ENCODE results near the gene RAB25.
"Not testable (repeated sequence)": the region's sequence is repeated elsewhere in the genome, so short reads cannot be mapped to it uniquely, and the experiment has no call there.

Gene RAB25

DNA sequence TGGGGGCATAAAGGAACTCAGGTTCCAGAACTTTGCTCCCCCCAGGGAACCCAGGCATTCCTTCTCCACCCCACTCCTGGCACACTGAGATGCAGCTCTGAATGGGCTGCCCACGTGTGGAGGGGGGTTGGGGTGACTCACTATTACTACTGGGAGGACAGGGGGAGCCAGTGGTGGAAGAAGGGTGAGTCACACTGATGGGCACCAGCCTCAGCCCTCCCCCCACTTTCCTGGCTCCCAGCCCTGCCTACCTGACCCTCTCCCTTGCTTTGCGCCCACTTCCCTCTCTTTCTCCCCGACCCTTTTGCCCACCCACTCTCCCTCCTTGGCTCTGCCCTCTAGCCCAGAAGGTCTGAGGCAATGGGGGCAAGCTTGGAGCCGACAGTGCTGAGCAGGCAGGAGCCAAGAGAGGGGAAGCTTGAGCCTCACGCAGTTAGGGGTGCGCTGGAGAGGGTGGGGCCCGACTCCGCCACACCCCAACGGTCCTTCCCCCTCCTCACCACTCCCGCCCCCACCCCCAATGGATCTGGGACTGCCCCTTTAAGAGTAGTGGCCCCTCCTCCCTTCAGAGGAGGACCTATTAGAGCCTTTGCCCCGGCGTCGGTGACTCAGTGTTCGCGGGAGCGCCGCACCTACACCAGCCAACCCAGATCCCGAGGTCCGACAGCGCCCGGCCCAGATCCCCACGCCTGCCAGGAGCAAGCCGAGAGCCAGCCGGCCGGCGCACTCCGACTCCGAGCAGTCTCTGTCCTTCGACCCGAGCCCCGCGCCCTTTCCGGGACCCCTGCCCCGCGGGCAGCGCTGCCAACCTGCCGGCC lies 53.4 kb downstream of the RAB25 start, which contains the start of gene LMNA:
Gene LMNA (plus strand): TSS at position 611 of the 818 bp plus-strand sequence. CDS start 208 bp downstream, outside the sequence.
- DNase-seq (ENCODE audit: extremely low spot score, insufficient read length, low read depth) = no peak
- FAIRE-seq = peak; percentile 63

- no peak for DNase-seq (ENCODE audit: extremely low spot score, insufficient read length, low read depth)
- no peak for FAIRE-seq
Observed at GRCh38 chr1:156114919-156115513, 54.1 kb downstream of the RAB25 start.

- FAIRE-seq (no peak), DNase-seq (ENCODE audit: extremely low spot score, insufficient read length, low read depth) (no peak)
Observed at GRCh38 chr1:156115514-156116374, 54.8 kb downstream of the RAB25 start.

DNA sequence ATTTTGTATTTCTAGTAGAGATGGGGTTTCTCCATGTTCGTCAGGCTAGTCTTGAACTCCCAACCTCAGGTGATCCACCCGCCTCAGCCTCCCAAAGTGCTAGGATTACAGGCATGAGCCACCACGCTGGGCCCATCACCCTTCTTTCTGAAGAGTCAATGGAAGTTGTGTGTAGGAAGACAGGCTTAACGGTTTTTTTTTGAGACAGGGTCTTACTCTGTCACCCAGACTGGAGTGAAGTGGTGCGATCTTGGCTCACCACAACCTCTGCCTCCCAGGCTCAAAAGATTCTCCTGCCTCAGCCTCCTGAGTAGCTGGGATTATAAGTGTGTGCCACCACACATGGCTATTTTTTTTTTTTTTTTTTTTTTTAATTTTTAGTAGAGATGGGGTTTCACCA lies 55.8 kb downstream of the RAB25 start:
- not testable (repeated sequence) for DNase-seq (ENCODE audit: extremely low spot score, insufficient read length, low read depth); FAIRE-seq

DNA sequence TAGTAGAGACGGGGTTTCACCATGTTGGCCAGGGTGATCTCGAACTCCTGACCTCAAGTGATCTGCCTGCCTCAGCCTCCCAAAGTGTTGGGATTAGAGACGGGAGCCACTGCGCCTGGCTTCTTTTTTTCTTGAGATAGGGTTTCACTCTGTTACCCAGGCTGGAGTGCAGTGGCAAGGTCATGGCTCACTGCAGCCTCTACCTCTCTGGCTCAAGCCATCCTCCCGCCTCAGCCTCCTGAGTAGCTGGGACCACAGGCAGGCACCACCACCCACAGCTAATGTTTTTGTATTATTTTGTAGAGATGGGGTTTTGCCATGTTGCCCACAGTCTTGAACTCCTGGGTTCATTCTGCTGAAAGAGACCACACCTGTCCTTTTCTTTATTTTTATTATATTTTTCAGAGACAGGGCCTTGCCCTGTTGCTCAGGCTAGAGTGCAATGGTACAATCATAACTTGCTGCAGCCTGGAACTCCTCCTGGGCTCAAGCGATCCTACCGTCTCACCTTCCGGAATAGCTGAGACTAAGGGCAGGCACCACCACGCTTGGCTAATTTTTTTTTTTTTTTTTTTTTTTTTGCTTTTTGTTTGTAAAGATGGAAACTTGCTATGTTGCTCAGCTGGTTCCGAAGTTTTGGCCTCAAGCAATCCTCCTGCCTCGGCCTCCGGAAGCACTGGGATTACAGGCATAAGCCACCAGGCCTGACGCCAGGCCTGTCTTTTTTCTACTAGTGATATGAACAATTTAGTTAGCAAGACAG lies 56.6 kb downstream of the RAB25 start:
- no peak for DNase-seq (ENCODE audit: extremely low spot score, insufficient read length, low read depth)
- no peak for FAIRE-seq

DNA sequence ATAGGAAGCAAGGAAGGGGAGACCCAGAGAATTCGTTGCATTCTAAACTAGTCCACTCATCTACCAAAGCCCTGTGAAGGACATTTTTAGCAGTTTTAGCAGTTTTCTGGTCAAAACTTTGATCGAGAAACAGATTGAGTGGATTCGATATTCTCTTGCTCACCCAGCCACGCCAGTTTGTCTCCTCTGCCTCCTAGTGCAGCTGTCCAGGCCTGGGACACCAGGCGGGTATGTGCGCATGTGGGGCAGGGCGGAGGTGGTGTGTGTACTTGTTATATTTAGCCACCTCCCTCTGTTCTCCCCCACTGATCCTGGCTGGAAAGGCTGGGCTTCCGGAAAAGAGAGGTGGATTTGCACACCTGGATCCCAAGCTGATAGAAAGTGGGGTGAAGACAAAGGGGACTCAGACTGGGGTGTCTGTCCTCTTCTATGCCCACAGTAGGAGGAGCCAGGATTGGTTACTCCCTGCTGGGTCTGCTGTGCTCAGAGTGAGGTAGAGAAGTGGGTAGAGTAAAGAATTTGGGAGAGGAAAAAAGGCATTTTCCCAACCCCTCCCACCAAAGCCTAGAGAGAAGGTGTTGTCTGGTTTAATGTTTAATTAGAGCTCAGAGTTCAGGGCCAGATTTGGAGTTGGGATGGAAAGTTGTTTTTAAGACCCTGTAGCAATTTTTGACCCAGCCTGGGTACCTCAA lies 57.4 kb downstream of the RAB25 start:
- no peak for FAIRE-seq
- no peak for DNase-seq (ENCODE audit: extremely low spot score, insufficient read length, low read depth)

GRCh38 chr1:156119503-156120209 lies 58.7 kb downstream of the RAB25 start:
- DNase-seq (ENCODE audit: extremely low spot score, insufficient read length, low read depth) (no peak), FAIRE-seq (no peak)

Measured in GM18507 (cell line).